OCI-LY7 (cell line): ENCODE results near the gene LUZP1. TPM values are rescaled to one million over a fixed set of nuclear protein-coding genes. Genes with fewer than 3 reads are reported as not detected.
A peak's percentile ranks its signal among the peaks of the same experiment; 100 is the strongest.

ENCODE experiments used
- BruUV-seq: library from RNA; stranded (reverse); fragments of 400-500 nt; replicated peaks from 2 replicates; lab custom pipeline; 2021; lab: Mats Ljungman, UMichigan
- CTCF ChIA-PET: fragments of 300-600 bp; sonication (Branson Sonifier 250); formaldehyde crosslinking; loops from one replicate; lab custom pipeline; 2022; ENCODE audit warnings: antibody characterized with exemption; ENCODE audit not compliant: unreplicated experiment; lab: Charles Lee
- POLR2A ChIA-PET: fragments of 300-600 bp; sonication (Branson Sonifier 250); formaldehyde crosslinking; loops from one replicate; lab custom pipeline; 2022; ENCODE audit warnings: antibody characterized with exemption; lab: Charles Lee
- DNase-seq: peaks from one replicate; pipeline ENCODE4 v3.0.0-alpha.2; 2015; ENCODE audit warnings: low spot score
- H2AFZ ChIP-seq: fragments of 200-600 bp; sonication (generic), shearing (Covaris generic); 2 replicates; pipeline ENCODE4 v1.6.1; 2014; ENCODE audit warnings: mild to moderate bottlenecking, antibody characterized with exemption, low read length, moderate library complexity
- H3K27ac ChIP-seq: fragments of 200-600 bp; sonication (generic); 2 replicates; pipeline ENCODE4 v1.5.1; 2014; ENCODE audit warnings: mixed run types, low read depth, mild to moderate bottlenecking, moderate library complexity, low read length, inconsistent platforms; ENCODE audit not compliant: poor library complexity, severe bottlenecking
- H3K36me3 ChIP-seq: fragments of 200-600 bp; sonication (generic); 2 replicates; pipeline ENCODE4 v1.6.1; 2014; ENCODE audit warnings: mild to moderate bottlenecking, antibody characterized with exemption, low read length, moderate library complexity, mixed read lengths; ENCODE audit not compliant: insufficient read depth
- H3K4me1 ChIP-seq: fragments of 200-600 bp; sonication (generic); 2 replicates; pipeline ENCODE4 v1.5.1; 2014; ENCODE audit warnings: mild to moderate bottlenecking, low read length; ENCODE audit not compliant: insufficient read depth, poor library complexity, severe bottlenecking
- H3K4me2 ChIP-seq: fragments of 200-600 bp; sonication (generic); 2 replicates; pipeline ENCODE4 v1.6.1; 2014; ENCODE audit warnings: mild to moderate bottlenecking, low read length
- H3K4me3 ChIP-seq: fragments of 200-600 bp; sonication (generic); 2 replicates; pipeline ENCODE4 v1.5.1; 2014; ENCODE audit warnings: mild to moderate bottlenecking, low read depth, low read length; ENCODE audit not compliant: poor library complexity, severe bottlenecking
- H3K79me2 ChIP-seq: fragments of 200-600 bp; sonication (generic); 2 replicates; pipeline ENCODE4 v1.6.1; 2016; ENCODE audit warnings: low read depth, mild to moderate bottlenecking, low read length, moderate library complexity, mixed read lengths; ENCODE audit not compliant: insufficient read depth
- H3K9me2 ChIP-seq: fragments of 200-600 bp; sonication (generic); 2 replicates; pipeline ENCODE4 v1.6.1; 2016; ENCODE audit warnings: mild to moderate bottlenecking, low read length, mixed read lengths; ENCODE audit not compliant: insufficient read depth
- H3K9me3 ChIP-seq: fragments of 200-600 bp; sonication (generic); 2 replicates; pipeline ENCODE4 v1.6.1; 2014; ENCODE audit warnings: mild to moderate bottlenecking, mixed run types, low read length, mixed read lengths
- H4K20me1 ChIP-seq: fragments of 200-600 bp; sonication (generic); 2 replicates; pipeline ENCODE4 v1.6.1; 2014; ENCODE audit warnings: mild to moderate bottlenecking, antibody characterized with exemption, low read length, moderate library complexity, mixed read lengths; ENCODE audit not compliant: insufficient read depth
- EZH2phosphoT487 ChIP-seq: fragments of 200-600 bp; sonication (generic); IDR thresholded peaks from 2 replicates; pipeline ENCODE4 v1.6.1; 2018; ENCODE audit warnings: low read depth, borderline replicate concordance, mild to moderate bottlenecking, mixed run types, antibody characterized with exemption, low read length, moderate library complexity, mixed read lengths
- intact Hi-C: fragments of 100-400 bp; cut with micrococcal nuclease; formaldehyde crosslinking; loops from one replicate; pipeline ENCODE4 v1.10.0; 2022; ENCODE audit not compliant: unreplicated experiment
- total RNA-seq, 2 experiments: library from RNA; depleted of rRNA in 1 of 2; stranded (reverse); fragments of >200 nt in 1 of 2; shearing (Covaris generic) in 1 of 2; gene quantifications; 2 replicates each; pipeline ENCODE4 v1.2.3, GENCODE V29; 2014 to 2022
- TF ChIP-seq, protein P1 (sequence below): fragments of 200-600 bp; sonication (generic); conservative IDR thresholded peaks from 2 replicates; pipeline ENCODE4 v1.5.1; 2014; ENCODE audit warnings: mild to moderate bottlenecking, antibody characterized with exemption, low read length, moderate library complexity, mixed read lengths

Gene LUZP1
- total RNA-seq, 2 experiments from 2014 or later: 7.6 to 13.6 TPM

DNA sequence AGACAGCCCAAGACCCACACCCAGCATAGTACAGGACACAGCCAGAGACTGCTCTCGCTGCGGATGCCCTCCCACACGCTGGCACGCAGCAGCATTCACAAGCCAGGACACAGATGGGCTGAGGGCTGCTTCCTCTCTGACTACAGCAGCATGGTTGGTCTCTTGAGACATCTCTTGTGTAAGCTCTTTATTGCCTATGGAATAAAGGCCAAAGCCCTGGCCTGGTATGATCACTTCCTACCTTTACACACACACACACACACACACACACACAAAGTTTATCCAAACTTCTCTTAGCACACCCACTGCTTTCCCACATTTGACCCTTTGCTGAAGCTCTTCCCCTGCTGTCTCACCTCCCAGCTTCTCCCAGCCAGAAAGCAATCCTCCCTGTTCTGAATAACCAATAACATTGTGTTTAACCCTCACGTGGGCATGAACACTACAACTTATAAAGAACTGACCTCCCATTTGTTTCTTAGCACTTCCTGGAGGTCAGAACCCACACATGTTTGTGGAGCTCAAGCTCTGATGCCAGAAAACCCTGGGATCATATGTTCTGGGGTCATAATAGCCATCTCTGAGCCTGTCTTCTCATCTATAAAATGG is 1.2 kb upstream of the LUZP1 start:
- no peaks in the 10 kb centered on the region for H3K9me2 ChIP-seq
- CTCF ChIA-PET: no interaction called here
- peaks cover 13% of the 10 kb centered on the region for H4K20me1 ChIP-seq
- POLR2A ChIA-PET: interaction anchor here (0.6 to 2.1 kb wide), 5 partner anchors 8 to 1226 kb away, joined by 3 to 5 read pairs (median 3); no protein-coding TSS in a partner anchor
- H3K4me3 ChIP-seq: no peak overlapping the region
- H2AFZ ChIP-seq: peak overlapping the region; percentile 87
- peak; percentile 44 for DNase-seq
- peak overlapping the region; percentile 37 for H3K4me2 ChIP-seq
- intact Hi-C loops: no loop called here
- BruUV-seq: no TSS peak
- TF ChIP-seq, protein P1, sequence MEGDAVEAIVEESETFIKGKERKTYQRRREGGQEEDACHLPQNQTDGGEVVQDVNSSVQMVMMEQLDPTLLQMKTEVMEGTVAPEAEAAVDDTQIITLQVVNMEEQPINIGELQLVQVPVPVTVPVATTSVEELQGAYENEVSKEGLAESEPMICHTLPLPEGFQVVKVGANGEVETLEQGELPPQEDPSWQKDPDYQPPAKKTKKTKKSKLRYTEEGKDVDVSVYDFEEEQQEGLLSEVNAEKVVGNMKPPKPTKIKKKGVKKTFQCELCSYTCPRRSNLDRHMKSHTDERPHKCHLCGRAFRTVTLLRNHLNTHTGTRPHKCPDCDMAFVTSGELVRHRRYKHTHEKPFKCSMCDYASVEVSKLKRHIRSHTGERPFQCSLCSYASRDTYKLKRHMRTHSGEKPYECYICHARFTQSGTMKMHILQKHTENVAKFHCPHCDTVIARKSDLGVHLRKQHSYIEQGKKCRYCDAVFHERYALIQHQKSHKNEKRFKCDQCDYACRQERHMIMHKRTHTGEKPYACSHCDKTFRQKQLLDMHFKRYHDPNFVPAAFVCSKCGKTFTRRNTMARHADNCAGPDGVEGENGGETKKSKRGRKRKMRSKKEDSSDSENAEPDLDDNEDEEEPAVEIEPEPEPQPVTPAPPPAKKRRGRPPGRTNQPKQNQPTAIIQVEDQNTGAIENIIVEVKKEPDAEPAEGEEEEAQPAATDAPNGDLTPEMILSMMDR: no peak
- no peak for TF ChIP-seq EZH2phosphoT487
- H3K79me2 ChIP-seq: peaks cover 29% of the 10 kb centered on the region
- no peaks in the 10 kb centered on the region for H3K36me3 ChIP-seq
- peaks cover 46% of the 10 kb centered on the region for H3K4me1 ChIP-seq
- no peaks in the 10 kb centered on the region for H3K9me3 ChIP-seq
- peak overlapping the region; percentile 43 for H3K27ac ChIP-seq

GRCh38 chr1:23169195-23169575 is 529 bp upstream of the LUZP1 start:
- no TSS peak for BruUV-seq

More at GRCh38 chr1:23169195-23169575, 529 bp upstream of the LUZP1 start:
- Histone ChIP-seq H3K4me3 (peak overlapping the region; percentile 99), H3K4me1 (peaks cover 42% of the 10 kb centered on the region), H3K9me3 (no peaks in the 10 kb centered on the region), H4K20me1 (peaks cover 13% of the 10 kb centered on the region), H3K27ac (peak overlapping the region; percentile 43), H3K36me3 (no peaks in the 10 kb centered on the region), H3K4me2 (peak overlapping the region; percentile 37), H3K79me2 (peaks cover 33% of the 10 kb centered on the region), H2AFZ (peak overlapping the region; percentile 87; the same call in 1 of the 2 replicates), H3K9me2 (no peaks in the 10 kb centered on the region)
- no peak for TF ChIP-seq EZH2phosphoT487
- TF ChIP-seq, protein P1: no peak
- intact Hi-C loops: no loop called here
- no peak for DNase-seq
- POLR2A ChIA-PET: interaction anchor here (0.6 to 2.1 kb wide), 6 partner anchors 9 to 1226 kb away, joined by 3 to 5 read pairs (median 3); no protein-coding TSS in a partner anchor
- CTCF ChIA-PET: interaction anchor here (0.6 kb wide), 1 partner anchor 140 kb away, joined by 3 read pairs; no protein-coding TSS in a partner anchor
